Ovary (tissue), 9 donors: ENCODE results near the gene HTRA2. TPM values are rescaled to one million over a fixed set of nuclear protein-coding genes. Genes with fewer than 3 reads are reported as not detected.

Experiments
- DNase-seq, 5 donors: peaks; one replicate each; pipeline ENCODE4 v3.0.0-alpha.2; 2019 to 2020
- H3K27ac ChIP-seq, 2 donors: fragments of 200-600 bp; one replicate each; pipeline versions ENCODE4 v1.5.1 to v1.8.0; 2019 to 2022
- H3K27me3 ChIP-seq: fragments of 200-600 bp; one replicate; pipeline ENCODE4 v1.8.0; 2022
- H3K36me3 ChIP-seq: fragments of 200-600 bp; sonication (generic); one replicate; pipeline ENCODE4 v1.5.1; 2019
- H3K4me1 ChIP-seq: one replicate; pipeline ENCODE4 v1.8.1; 2013; ENCODE audit warnings: mild to moderate bottlenecking, moderate library complexity; ENCODE audit not compliant: insufficient read depth
- H3K4me3 ChIP-seq: fragments of 200-600 bp; sonication (generic); one replicate; pipeline ENCODE4 v1.5.1; 2017
- H3K9me3 ChIP-seq, 2 donors: fragments of 200-600 bp in 1 of 2; sonication (generic) in 1 of 2; one replicate each; pipeline versions ENCODE4 v1.5.1 to v1.8.1; 2013 to 2019; ENCODE audit warnings: mild to moderate bottlenecking in 1 of 2, moderate library complexity in 1 of 2
- EP300 ChIP-seq: sonication (generic); formaldehyde crosslinking; IDR thresholded peaks from one replicate; pipeline ENCODE4 v1.6.1; 2017; ENCODE audit warnings: antibody characterized with exemption
- POLR2A ChIP-seq: fragments of 450-650 bp; IDR thresholded peaks from one replicate; pipeline ENCODE4 v1.6.1; 2017; ENCODE audit warnings: antibody characterized with exemption, mild to moderate bottlenecking, moderate library complexity
- WGBS, 3 donors: extraction: QIAGEN DNeasy Blood & Tissue Kit in 1 of 3; methylation state at CpG; one replicate each; pipeline versions ENCODE4 v1.1.5 to v1.1.7; 2013 to 2017; 5-methylcytosine and 5-hydroxymethylcytosine counted together
- intact Hi-C, 4 donors: fragments of 100-400 bp; cut with DNase I; formaldehyde crosslinking; loops; one replicate each; pipeline versions ENCODE4 v1.11.0 to v1.15.1; 2022 to 2023
- polyA plus RNA-seq, 2 donors: library from polyadenylated mRNA; stranded (reverse); fragments of 200-250 nt in 1 of 2; fragments of 350-450 nt in 1 of 2; fragmentation: Illumina TruSeq in 1 of 2; extraction: RNeasy Lipid Tissue Mini Kit (QIAGEN cat#74804) in 1 of 2; gene quantifications; one replicate each; pipeline ENCODE4 v1.2.3, GENCODE V29; 2013 to 2014
- total RNA-seq, 7 donors: library from RNA; depleted of rRNA in 2 of 7; stranded (reverse); fragments of >200 nt in 2 of 7; fragmentation: NEBNext Ultra II Directional in 3 of 7; extraction: Animal tissue kit (Norgen Biotek cat#: 25700) in 3 of 7; gene quantifications; one replicate each; pipeline versions ENCODE4 v1.1.0 to v1.2.4, GENCODE V29; 2016 to 2023
- TF ChIP-seq, protein P1 (sequence below), 3 donors: fragments of 450-650 bp in 2 of 3; fragments of 200-600 bp in 1 of 3; IDR thresholded peaks; one replicate each; pipeline versions ENCODE4 v1.5.1 to v1.8.0; 2016 to 2022; ENCODE audit warnings: antibody characterized with exemption in 3 of 3, mild to moderate bottlenecking in 1 of 3
- donor health status: DM: no; HTN: no; CAD: no; lungs with moderate emphysema.
- donor health status: DM: no; HTN: no; CAD: no.
- donor health status: Bipolar disorder and iron deficiency.
- donor health status: DM: yes; HTN: yes; CAD: no.
- donor health status: DM: no; HTN: no; CAD: no.
- donor health status: DM: yes; HTN: yes; CAD: no.

The HTRA2 gene
- total and polyA plus RNA-seq, 9 donors = 28.7 to 47.6 (median 36.9) TPM

DNA sequence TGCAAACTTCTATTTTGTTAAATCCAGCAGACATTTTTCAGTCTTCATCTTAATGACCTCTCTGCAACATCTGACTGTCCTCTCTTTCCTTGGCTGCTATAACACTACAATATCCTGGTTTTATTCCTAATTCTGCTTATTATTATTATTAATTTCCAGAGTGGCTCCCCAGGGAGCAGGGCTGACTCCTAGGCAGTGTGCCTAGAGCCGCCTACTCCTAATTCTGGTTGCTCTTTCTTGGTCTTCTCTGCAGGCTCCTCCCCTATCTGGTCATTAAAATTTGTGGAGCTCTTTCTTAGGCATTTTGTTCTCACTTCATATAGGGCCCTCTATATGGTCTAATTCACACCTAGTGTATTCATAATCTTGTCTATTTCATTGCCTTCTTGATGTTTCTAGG is 13.2 kb downstream of the HTRA2 start:
- Histone ChIP-seq H3K4me1 (no peaks in the 10 kb centered on the region), H3K27me3 (no peaks in the 10 kb centered on the region), H3K27ac (no peak overlapping the region), H3K4me3 (no peak overlapping the region), H3K9me3 (no peaks in the 10 kb centered on the region), H3K36me3 (no peaks in the 10 kb centered on the region)
- 70 to 86% (median 84%) methylated on average over 1 of the region's 1 CpG for WGBS, 3 donors
- intact Hi-C loops = no loop called here
- TF ChIP-seq POLR2A (no peak), EP300 (no peak)
- TF ChIP-seq, protein P1, sequence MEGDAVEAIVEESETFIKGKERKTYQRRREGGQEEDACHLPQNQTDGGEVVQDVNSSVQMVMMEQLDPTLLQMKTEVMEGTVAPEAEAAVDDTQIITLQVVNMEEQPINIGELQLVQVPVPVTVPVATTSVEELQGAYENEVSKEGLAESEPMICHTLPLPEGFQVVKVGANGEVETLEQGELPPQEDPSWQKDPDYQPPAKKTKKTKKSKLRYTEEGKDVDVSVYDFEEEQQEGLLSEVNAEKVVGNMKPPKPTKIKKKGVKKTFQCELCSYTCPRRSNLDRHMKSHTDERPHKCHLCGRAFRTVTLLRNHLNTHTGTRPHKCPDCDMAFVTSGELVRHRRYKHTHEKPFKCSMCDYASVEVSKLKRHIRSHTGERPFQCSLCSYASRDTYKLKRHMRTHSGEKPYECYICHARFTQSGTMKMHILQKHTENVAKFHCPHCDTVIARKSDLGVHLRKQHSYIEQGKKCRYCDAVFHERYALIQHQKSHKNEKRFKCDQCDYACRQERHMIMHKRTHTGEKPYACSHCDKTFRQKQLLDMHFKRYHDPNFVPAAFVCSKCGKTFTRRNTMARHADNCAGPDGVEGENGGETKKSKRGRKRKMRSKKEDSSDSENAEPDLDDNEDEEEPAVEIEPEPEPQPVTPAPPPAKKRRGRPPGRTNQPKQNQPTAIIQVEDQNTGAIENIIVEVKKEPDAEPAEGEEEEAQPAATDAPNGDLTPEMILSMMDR (IDR thresholded peaks at IDR 0.05) = no peak
- no peak for DNase-seq

DNA sequence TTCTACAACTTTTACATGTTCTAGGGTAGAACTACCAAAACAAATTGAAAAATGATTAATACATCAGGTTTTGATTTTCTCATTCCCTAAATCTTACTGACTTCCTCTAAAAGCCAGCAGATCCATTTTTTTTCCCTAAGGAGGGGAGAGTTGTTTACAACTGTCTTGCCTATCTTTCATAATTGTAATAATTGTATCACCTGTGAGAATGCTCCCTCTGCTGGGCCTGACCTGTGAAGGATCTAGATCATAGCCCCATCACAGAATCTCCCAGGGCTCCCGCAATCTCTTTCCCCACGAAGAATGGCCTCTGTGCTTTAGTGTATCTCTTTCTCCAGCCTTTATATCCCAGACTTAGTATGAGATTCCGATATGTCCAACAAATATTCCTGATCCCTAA is 14.9 kb downstream of the HTRA2 start:
- TF ChIP-seq POLR2A (no peak), EP300 (no peak)
- TF ChIP-seq, protein P1 (IDR thresholded peaks at IDR 0.05) = no peak
- no peak overlapping the region for H3K27ac ChIP-seq
- intact Hi-C loops = no loop called here

DNA sequence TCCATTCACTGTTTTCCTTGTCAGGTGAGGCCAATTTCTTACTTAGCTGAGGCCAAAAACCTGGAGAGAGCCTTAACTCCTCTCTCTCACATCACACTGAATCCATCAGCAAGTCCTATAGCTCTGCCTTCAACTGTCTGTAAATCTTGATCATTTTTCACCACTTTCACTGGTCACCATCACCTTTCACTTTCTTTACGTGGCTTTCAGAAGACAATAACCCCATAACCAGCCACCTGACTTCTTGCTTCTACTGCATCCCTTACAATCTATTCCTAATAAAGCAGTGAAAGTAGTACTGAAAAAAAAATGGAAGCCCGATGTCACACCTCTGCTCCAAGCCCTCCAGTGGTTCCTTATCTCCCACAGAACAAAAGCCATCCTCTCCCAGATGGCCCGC is 16.3 kb downstream of the HTRA2 start:
- WGBS, 3 donors = 91 to 93% (median 92%) methylated on average over 3 of the region's 3 CpGs
- Histone ChIP-seq H3K4me1 (peaks cover 6% of the 10 kb centered on the region), H3K4me3 (no peak overlapping the region), H3K27ac (no peak overlapping the region), H3K27me3 (no peaks in the 10 kb centered on the region), H3K36me3 (no peaks in the 10 kb centered on the region), H3K9me3 (no peaks in the 10 kb centered on the region)
- intact Hi-C loops = no loop called here
- TF ChIP-seq EP300 = no peak
- TF ChIP-seq POLR2A = no peak
- TF ChIP-seq, protein P1 (IDR thresholded peaks at IDR 0.05) = no peak
- DNase-seq = no peak

More for the DNA sequence above, 14.9 kb downstream of the HTRA2 start:
- Histone ChIP-seq H3K4me3 (no peak overlapping the region), H3K9me3 (no peaks in the 10 kb centered on the region), H3K36me3 (no peaks in the 10 kb centered on the region), H3K27me3 (no peaks in the 10 kb centered on the region), H3K4me1 (peaks cover 6% of the 10 kb centered on the region)
- no peak for DNase-seq
- WGBS, 3 donors = 91 to 95% (median 95%) methylated on average over 3 of the region's 3 CpGs

DNA sequence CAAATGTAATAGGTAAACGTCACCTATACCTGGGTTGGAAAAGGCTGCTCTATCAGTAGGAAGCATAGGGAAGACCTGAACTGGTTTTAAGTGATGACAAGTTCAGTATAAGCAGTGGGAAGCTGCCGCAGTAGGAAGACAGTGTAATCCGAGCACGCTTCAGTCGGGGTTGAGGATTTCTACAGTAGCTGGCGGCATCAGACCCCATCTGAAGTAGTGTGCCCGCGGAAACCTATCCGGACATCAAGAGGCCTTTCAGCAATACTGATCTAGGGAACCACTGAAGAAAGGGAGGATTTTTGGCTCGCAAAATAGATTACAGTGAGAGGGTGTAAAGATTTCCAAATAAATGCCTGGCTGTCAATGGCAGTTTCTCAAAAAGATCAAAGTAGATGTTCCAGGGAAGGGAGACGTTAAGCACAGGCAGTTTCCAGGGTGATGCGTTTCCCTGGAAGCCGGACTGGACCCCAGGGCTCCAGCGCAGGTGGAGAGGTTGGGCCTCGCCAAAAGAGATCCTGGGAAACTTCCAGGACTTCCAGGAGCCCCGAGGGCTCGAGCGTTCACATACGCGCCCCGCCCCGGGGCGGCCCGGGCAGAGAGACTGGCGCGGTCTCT is 18.7 kb downstream of the HTRA2 start:
- TF ChIP-seq, protein P1 (IDR thresholded peaks at IDR 0.05) = no peak
- TF ChIP-seq POLR2A (no peak), EP300 (no peak)
- 12 to 15% (median 13%) methylated on average over 26 of the region's 26 CpGs for WGBS, 3 donors
- H3K9me3 ChIP-seq = no peaks in the 10 kb centered on the region
- H3K27ac ChIP-seq = peak overlapping the region in 1 of 2 donors; percentile 16
- no peaks in the 10 kb centered on the region for H3K36me3 ChIP-seq
- peak overlapping the region; percentile 40 for H3K4me3 ChIP-seq
- no peak for DNase-seq
- peaks cover 9% of the 10 kb centered on the region for H3K4me1 ChIP-seq
- H3K27me3 ChIP-seq = no peaks in the 10 kb centered on the region
- intact Hi-C loops = no loop called here
